NCI-H345 (cell line): ENCODE results near the gene SYNGR1.

Experiments
- DNase-seq: peaks from one replicate; lab custom pipeline; 2025; lab: John Stamatoyannopoulos, UW

SYNGR1 gene, protein sequence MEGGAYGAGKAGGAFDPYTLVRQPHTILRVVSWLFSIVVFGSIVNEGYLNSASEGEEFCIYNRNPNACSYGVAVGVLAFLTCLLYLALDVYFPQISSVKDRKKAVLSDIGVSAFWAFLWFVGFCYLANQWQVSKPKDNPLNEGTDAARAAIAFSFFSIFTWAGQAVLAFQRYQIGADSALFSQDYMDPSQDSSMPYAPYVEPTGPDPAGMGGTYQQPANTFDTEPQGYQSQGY

DNA sequence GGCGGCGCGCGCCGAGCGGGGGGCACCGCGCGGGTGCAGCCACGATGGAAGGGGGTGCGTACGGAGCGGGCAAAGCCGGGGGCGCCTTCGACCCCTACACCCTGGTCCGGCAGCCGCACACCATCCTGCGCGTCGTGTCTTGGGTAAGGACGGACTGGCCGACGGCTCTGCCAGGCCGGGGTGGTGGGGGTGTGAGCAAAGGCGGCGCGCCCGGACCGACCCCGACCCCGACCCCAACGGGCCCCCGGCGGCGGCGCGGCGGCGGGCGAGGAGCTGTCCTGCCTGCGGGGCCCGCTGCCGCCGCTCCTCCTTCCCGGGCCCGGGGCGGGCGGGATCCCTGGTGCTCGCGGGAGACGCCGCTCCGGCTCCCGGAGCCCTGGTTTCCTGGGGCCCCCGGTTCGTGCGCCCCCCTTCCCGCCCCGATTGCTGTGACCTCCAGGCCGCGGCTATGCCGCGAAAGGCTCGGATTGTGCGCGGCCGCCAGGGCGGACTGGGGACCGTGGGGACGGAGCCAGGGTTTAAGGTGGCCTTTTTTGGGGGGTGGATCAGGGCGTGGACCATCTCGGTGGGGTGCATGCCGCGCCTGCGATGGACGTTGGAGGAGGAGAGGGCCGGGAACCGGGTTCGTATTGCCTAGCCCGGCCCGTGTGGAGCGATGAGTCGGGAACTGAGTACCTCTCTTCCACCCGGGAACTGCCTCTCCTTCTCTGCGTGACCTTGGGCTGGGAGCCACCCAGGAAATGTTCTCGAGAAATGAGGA lies at the start of gene SYNGR1:
Gene SYNGR1, plus strand, starts transcription at position 25 of the 760 bp plus-strand sequence. Its CDS starts 20 bp downstream, at position 45.
- no peak for DNase-seq

DNA sequence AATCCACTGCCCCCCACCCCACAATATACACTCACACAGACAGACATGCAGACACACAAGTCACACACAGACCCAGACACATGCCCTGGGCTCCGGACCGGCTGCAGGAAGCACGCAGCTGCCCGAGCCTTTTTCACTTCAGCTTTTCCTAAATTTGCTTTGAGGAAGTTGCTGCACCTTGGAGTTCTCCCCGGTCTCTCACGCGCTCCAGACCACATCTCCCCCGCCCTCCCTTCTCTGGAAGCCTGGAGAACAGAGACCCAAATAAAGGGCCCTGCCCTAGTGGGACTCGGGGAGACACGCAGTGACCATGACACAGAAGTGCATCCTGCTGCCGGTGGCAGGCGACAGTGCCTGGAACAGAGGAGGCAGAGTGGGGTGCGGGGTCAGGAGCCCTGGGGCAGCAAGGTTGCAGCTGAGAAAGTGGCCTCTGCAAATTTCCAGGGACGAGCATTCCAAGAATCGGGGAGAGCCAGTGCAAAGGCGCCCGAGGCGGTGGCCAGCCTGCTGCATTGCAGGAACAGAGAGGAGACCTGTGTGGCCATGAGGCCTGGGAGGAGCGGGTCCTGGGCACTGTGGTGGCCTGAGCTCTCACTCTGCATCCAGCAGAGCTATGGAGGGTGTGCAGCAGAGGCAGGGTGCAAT lies 49.5 kb upstream of the SYNGR1 start:
- DNase-seq: no peak

DNA sequence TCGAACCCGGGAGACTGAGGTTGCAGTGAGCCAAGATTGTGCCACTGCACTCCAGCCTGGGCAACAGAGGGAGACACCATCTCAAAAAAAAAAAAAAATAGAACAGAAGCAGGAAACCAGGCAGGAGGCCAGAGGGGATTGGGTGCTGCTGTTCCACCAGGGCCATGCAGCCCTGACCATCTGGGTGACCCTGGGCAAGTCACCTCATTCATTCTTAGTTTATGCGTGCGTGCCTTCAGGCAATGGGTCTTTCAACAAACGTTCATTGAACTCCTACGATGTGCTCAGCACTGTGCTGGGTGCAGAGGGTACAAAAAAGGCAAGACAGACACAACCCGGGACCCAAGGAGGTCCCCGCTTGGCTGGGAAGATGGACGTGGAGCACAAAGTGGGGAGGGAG lies 48.7 kb upstream of the SYNGR1 start:
- DNase-seq: no peak

DNA sequence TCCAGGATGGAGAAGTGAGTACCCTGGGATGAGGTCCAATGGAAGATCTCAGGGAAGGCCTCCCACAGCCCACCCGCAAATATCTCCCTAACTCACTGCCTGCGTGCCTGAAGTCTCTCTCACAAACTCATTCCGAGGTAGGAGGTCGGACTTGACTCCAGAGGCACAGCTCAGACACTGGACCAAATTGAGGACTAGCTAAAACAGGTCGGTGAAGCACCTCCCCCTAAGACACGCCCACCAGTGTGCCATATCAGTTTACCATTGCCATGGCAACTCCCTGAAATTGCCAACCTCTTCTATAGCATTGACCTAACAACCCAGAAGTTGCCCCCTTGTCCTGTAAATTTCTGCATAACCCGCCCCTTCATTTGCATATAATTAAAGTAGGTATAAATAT lies 47.9 kb upstream of the SYNGR1 start:
- DNase-seq: no peak

DNA sequence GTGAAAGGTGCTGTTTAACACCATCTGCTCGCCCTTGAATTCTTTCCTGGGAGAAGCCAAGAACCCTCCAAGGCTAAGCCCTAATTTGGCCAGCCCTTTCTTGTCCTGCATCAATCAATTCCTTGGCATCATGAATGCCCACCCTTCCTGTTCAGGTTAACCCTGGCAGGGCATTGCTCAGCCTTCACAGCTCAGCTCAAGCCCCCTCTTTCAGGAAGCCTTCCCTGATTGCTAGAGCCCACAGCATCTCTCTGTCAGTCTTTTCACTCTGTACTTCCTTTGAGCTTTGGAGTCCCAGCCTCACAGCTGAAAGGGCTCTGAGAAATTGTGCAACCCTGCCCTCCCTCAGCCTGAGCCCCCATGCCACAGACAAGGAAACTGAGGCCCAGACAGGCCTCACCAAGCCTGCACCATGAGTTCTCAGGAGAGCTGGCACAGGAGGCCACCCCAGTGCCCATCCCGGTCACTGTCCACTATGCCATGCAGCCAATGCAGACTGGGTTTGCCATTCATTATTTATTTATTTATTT lies 47.3 kb upstream of the SYNGR1 start:
- no peak for DNase-seq

DNA sequence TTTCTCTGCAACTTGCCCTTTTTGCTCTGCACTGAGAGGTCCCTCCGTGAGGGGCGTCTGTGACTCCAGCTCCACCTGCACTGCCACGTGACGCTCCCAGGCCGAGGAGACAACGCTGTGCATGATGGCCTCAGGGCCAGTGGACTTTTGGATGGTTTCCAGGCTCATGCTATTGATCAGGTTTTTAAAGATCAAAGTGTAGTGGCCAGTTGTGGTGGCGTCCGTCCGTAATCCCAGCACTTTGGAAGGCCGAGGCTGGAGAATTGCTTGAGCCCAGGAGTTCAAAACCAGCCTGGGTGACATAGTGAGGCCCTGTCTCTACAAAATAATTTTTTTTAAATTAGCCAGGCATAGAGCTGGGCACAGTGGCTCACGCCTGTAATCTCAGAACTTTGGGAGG lies 46.4 kb upstream of the SYNGR1 start:
- no peak for DNase-seq

DNA sequence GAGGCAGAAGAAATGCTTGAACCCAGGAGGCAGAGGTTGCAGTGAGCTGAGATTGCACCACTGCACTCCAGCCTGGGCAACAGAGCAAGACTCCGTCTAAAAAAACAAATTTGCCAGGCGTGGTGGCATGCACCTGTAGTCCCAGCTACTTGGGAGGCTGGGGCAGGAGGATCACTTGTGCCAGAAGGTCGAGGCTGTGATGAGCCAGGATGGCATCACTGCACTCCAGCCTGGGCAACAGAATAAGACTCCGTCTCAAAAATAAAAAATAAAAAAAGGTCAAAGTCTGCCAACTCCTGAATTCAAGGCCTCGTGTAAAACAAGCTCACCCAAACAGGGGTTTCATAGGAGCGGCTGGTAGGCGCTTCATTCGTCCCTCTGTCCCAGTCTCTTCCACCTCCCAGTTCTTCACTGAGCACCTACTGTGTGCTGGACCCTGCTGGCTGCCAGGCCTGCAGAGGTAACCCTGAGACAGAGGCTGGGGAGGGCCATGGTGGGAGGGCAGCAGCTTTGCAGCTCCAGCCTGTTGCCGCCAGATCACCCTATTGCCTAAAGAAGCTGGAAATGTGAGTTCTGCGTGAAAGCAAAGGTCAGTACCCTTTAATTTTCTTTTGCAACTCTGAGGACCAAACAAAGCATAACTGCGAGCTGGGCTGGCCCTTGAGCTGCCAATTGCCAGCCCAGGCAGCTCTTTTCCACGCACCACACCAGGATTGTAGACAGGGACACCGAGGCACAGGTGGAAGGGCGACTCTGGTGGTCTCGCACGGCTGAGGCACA lies 45.7 kb upstream of the SYNGR1 start:
- no peak for DNase-seq

DNA sequence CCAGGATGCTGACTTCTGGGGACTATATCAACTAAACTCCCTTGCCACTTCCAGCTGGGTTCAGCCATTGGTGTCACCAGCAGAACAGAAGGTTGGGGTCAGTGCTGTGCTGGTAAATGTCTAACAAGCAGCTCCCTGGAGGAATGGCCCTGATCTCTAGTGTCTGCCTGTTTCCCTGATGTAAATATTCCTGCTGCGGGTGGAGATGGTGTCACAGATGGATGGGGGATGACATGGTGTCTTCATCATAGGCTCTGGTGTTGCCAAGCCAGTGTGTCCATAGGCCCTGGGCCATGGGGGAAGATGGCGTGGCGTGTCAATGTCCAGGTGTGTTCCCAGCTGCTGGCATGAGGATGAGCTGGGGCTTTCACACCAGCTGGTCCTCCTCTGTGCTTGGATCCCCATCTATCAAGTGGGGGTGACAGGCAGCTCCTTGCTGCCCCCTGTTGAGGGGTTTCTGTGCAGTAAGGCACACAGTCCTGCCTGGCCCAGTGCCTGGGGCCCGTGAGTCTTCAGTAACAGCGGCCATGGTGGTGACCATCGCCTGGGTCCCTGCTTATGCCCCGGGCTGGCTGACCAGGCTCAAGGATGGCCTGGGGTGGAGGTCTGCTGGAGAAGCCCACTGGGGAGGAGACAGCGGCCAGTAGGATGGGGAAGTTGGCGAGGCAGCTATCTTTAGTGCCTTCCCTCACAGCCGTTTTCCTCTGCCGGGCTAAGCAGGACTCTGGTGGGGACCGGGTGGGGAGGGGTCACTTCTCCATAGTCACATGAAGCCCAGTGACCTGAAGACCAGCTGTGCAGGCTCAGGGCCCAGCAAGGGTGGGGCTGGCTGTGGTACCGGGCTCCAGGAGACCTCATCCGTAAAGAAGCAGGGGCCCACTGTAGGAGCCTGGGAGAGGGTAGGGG lies 43.1 kb upstream of the SYNGR1 start:
- DNase-seq: peak; percentile 5

DNA sequence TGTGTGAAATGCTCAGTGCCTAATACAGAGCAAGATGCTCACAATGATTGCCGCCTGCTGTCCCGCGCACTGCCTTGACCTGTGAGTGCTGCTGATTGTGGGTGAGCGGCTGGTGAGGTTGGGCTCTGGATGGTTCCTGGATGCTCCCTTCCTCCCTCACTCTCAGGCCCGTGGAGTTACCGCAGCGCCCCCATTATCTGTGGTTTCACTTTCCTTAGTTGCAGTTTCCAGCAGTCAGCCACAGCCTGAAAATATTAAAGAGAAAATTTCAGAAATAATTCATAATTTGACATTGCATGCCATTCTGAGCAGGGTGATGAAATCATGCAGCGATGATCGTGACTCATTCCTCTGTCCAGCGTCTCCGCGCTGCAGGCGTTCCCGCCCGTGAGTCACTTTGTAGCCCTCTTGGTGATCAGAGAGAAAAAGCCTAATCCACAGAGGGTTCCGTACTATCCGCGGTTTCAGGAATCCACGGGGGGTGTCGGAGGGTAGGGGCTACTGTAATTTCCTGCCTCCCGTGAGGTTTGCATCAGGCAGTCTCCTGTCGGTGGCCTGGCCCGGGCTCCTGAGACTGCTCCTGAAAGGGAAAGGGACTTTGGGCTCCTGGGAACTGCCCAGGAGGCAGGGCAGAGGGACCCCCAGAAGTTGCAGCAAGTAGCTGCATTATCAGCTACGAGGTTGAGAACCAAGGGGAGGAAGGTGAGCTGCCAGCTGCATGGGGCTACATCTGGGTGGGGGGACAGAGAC lies 41.0 kb upstream of the SYNGR1 start:
- DNase-seq: no peak

DNA sequence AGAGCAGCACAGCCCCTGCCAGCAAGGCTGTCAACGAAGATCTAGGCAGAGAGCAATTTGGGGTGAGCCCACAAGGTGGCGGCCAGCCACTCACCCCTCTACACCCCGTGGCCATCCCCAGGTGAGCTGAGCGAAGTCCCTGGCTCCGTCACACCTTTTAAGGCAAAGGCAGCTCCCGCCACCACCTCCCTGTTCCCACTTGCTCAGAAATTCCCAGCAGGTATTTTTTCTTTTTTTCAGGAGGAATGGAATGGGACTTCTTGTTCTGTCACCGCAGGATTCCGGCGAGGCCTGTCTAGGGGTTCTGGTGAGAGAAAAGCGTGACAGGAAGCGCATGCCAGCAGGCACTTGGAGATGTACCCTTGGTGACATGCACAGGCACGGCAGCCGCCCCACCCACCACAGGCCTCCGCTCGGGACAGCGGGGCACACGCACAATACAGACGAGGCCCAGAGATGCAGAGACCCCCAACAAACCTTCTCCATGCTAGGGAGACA lies 40.4 kb upstream of the SYNGR1 start:
- DNase-seq: no peak

DNA sequence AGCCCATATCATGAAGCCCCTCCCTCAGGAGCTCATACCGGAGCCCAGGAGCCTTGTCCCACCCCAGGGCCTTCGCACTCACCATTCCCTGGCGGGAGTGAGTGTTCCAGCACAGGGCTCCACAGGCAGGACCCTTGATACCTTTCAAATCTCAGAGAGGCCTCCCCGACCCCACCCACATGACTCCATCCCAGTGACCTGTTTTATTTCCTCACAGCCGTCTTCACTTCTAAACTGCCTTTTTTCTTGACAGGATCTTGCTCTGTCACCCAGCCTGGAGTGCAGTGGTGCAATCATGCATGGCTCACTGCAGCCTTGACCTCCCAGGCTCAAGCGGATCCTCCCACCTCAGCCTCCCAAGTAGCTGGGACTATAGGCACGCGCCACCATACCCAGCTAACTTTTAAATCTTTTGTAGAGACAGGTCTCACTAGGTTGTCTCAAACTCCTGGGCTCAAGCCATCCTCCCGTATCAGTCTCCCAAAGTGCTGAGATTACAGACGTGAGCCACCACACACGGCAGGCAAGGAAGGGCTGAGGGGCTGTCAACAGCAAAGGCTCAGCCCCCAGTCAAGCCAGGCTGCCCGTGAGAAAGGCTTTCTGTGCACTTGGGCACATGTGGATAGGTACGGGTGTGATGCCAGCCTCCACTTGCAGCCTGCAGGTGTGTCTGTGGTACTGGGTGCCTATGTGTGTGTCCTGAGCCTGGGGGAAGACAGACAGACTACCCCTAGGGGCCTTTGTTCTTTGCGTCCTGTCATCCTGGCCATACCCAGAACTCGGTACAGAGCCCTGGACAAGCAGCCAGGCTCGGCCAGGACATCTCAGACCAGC lies 39.7 kb upstream of the SYNGR1 start:
- no peak for DNase-seq

DNA sequence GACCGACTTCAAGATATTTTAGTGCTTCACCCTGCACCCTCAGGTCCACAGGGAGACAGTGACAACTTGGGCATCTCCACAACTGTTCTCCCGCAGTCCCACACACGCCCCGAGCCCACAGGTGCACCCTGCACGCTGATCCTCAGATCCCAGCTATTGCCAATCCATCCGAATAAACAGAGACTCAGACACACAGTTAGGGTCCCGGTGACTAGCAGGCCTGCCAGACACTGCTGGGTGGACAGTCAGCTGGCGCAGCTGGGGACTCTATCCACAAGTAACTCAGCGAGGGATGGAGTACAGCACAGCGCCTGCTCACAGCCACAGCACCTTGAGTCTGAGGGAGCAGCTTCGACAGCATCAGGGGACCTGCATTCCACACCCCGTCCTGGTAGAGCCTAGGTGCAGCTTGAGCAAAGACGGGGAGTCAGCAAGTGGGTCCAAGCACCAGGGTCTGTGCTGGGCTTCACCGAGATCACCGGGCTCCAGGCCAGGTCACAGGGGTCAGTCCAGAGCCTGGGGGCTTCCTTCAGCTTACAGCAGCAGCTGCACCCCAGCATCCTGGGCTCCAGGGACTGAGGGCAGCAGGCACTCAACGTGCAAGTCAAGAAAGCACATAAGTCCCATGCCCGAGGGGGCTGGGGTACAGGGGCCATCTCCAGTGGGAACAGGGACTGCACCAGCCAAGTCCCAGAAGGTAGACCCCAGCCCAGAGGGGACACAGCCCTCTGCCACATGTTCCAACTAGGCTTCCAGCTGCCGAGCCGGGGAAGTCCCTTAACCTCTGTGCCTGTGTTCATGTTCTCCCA lies 38.0 kb upstream of the SYNGR1 start:
- DNase-seq: no peak

DNA sequence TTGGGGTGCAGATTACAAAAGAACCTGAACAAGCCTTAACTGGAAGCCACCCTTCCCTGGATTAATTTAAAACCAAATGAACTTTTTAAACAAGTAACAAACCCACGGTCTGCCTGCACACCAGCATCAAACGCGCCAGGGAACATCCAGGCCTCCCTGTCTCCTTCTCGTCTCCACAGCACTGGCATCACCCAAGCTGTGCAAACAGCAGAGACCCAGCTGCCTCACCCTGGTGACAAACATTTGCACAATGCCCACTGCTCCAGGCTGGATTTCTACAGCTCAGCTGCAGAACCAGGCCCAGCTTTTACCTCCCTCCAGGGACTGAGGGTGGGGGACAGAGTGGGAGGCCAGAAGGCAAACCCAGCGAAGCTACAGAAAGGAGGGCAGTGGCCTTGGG lies 37.4 kb upstream of the SYNGR1 start:
- no peak for DNase-seq

DNA sequence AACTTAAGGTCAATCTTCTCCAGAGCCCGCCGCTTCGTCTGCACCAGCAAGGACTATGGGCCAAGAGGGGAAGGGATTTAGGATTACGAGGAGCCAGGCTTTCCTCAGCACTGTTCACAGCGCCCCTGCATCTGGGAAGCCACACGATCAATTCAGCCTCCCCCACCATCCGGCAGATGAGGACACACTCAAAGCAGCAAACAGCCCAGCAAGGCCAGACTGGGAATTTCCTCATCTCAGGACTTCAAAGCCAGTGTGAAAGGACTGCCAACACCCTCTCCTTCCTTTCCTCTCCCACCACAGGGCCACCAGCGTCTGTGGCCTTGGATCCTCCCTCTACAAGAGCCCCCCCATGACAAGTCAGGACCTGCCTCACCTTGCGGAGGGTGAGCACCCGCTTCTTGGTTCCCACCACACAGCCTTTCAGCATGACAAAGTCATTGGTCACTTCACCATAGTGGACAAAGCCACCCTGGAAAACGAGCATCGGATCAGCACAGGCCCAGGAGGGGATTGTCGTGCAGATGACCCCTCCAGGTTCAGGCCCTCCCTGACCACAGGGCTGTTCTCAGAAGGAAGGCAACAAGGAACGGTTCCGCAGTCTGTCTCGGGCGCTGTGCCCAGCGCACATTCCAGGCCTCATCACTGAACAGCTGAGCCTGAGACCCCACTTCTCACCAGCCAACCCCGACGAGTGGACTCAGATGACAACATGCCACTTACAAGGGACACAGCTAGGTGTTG lies 36.4 kb upstream of the SYNGR1 start:
- no peak for DNase-seq

DNA sequence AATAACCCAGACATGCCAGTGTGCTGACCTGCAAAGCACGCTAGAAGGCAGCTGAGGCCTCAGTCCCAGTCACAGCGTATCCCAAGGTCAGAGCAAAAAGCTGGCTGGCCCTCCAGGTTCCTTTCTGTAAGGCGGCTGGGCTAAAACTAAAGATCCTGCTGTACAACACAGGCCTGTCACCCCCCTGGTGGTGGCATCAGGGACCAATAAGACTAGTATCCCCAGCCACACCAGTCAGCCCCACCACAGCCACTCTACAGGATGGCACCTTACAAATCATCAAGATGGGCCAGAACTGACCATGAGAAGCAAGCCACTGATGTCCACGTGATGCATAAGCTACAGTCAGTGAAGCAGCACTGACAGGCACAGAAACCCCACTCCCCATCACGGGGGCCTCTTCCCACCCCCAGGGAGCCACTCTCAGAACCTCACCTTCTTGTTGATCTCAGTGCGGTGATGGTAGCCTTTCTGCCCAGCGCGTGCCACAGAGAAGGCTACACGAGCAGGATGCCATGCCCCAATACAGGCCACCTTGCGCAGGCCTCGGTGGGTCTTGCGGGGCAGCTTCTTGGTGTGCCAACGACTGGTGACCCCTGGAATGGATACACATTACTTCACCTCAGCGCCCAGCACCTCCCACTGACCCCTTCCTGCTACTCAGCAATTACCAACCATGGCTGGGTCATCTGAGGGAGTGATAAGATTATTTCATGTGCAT lies 35.4 kb upstream of the SYNGR1 start:
- DNase-seq: no peak

DNA sequence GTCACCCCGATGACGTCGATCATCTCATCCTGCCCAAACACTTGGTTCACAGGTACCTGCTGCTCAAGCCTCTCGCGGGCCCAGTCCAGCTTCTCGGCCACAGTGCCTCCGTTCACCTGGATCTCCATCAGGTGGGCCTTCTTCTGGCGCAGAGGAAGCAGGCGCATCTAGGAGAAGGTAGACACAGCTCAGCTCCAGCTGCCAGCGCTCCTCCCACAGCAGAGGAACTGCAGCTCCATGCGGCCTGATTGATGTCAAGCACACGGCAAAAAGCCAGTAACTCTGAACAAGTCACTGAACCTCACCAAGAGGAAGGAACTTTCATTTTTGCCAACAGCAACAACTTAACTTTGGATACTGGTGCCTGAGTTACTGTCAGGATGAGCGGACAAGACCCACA lies 34.4 kb upstream of the SYNGR1 start:
- no peak for DNase-seq

DNA sequence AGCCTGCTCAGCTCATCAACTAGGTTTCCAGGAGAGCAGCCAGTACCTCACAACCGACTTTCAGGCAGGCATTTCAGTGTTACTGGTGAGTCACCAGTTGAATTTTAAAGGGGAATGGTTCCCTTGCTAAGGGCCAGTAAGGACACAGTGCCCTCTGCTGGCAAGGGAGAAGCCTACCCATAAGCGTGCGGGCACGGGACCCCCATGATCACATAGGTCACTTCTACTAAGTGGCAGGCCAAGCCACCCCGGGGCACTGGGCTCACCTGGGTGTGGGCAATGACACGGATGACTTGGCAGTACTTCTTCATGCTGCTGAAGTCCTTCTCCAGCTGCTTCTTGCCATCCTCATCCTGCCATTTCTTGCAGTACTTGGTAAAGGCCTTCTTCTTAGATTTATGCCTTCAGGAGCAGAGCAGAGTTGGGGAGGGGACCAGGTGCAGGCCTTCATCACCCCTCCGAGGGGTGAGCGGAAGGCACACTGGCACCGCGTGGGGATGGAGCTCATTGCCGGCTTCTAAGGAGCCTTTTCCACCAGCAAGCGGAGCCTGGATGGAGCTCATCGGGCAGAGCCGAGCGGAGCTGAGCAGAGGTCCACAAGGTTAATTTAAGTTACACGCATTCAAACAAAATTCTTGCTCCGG lies 33.2 kb upstream of the SYNGR1 start:
- DNase-seq: peak; percentile 33
